Eye (tissue), 1 donor: Measurements from ENCODE around the gene NCBP2.

Source experiments
- DNase-seq: peaks from one replicate; pipeline ENCODE4 v3.0.0-alpha.2; 2015

Gene NCBP2

GRCh38 chr3:196936288-196936687 is 6.0 kb downstream of the NCBP2 start:
- DNase-seq: no peak

- DNase-seq: no peak
Observed at GRCh38 chr3:196932600-196932999, 9.7 kb downstream of the NCBP2 start.

GRCh38 chr3:196931828-196932587 is 10.3 kb downstream of the NCBP2 start:
- no peak for DNase-seq

DNA sequence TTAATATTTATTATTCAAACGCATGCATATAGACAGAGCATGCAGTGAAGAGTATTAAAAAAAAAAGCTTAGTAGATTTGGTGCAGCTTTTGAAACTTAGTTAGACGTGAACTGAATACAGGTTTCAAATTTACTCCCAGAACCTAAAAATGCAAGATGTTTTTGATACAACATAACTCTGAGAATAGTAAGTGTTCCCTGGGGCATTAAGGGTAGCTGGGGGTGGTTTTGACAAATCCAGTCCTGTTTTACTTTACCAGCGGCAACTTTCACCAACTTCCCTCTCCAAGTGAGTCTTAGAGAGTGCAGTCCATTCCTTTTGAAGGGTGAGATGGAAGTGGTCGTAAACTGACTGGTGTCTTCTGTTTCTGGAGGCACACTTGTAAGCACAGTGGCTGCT is 11.2 kb downstream of the NCBP2 start:
- no peak for DNase-seq

DNA sequence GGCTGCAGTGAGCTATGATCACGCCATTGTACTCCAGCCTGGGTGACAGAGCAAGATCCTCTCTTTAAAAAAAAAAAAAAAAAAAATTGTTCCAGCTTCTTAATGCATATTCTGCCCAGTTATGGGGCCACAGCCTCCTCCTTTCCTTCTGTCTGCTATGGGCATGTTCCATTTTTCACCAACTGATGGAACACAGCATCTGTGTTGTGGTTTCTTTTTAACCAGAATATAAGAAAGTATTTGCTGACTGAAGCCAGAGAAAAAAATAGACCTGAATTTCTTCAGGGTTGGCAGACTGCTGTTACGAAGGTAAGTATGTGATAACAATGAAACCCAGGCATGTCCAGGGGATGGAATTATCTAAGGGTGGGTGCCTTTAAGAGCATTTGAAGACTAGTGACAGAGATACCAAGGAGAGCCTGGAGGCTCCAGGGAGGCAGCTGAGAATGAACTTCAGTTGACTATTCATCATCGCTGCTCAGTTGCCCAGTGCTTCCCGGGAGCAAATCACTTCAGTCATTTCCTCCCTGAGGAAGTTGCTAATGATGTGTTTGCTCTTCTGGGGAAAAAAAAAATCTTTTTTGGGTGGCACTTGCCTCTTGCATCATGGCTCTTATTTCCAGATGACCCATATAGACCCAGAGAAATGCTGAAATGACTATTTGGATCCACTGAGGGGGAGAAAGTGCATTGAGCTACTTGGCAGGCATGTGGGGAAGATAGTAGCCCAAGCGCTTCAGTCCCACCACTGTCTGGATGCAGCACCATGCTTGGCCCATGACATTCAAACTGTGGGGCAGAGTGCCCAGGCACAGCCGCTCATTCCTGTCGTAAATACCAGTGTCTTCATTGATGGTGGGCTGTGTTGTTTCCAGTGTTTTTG is 14.5 kb downstream of the NCBP2 start:
- DNase-seq: no peak

- DNase-seq: no peak
Observed at GRCh38 chr3:196920733-196921132, 21.6 kb downstream of the NCBP2 start.

DNA sequence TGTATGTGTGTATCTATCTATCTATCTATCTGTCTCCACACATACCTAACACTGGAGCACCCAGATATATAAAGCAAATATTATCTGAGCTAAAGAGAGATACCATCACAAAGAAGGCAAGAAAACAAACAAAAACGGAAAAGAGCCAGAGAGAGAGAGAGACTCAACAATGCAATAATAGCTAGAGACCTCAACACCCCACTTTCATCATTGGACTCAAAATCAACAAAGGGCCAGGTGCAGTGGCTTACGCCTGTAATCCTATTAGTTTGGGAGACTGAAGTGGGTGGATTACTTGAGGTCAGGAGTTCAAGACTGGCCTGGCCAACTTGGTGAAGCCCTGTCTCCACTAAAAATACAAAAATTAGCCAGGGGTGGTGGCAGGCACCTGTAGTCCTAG is 23.4 kb downstream of the NCBP2 start:
- no peak for DNase-seq

DNA sequence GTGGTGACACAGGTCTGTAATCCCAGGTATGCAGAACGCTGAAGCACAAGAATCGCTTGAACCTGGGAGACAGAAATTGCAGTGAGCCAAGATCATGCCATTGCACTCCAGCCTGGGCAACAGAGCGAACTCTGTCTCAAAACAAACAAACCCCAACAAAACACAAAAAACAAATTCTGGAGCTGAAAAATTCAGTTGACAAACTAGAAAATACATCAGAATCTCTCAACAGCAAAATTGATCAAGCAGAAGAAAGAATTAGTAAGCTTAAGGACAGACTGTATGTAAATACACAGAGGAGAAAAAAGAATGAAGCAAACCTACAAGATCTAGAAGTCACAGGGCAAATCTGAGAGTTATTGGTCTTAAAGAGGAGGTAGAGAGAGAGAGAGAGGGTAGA is 25.3 kb downstream of the NCBP2 start:
- no peak for DNase-seq

GRCh38 chr3:196916221-196916620 is 26.1 kb downstream of the NCBP2 start:
- no peak for DNase-seq

DNA sequence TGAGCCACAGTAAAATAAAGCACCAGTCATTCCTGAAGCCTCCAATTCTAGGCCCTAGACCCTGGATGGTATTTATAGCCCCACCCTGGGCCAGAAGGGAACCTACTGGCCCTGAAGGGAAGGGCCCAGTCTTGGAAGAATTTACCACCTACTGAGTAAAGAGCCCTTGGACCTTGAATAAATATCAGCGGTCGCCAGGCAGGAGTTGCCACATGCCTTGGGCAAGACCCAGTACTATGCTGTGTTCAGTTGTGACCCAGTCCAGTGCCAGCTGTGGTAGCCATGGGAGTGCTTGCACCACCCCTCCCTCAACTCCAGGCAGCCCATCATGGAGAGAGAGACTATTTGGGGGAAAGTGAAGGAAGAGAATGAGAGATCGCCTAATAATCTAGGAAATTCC is 27.0 kb downstream of the NCBP2 start:
- DNase-seq: no peak

GRCh38 chr3:196914866-196915265 is 27.5 kb downstream of the NCBP2 start:
- no peak for DNase-seq

GRCh38 chr3:196903740-196904139 is 38.6 kb downstream of the NCBP2 start:
- DNase-seq: no peak

GRCh38 chr3:196902296-196902695 is 40.0 kb downstream of the NCBP2 start:
- no peak for DNase-seq

DNA sequence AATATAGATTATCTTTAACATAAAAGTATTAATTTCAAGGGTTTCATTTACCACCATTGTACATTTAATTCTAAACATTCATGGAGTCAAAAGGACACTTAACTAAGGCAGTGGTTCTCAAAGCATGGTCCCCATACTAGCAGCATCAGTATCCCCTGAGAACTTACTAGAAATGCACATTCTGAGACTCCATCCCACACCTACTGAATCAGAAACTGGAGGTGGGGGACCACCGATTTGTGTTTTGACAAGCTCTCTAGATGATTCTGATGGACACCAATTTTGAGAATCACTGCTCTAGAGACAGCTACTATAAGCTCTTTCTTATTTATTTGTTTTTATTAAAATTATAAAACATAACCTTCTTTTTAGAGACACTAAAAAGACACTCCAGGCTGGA is 40.6 kb downstream of the NCBP2 start:
- no peak for DNase-seq

DNA sequence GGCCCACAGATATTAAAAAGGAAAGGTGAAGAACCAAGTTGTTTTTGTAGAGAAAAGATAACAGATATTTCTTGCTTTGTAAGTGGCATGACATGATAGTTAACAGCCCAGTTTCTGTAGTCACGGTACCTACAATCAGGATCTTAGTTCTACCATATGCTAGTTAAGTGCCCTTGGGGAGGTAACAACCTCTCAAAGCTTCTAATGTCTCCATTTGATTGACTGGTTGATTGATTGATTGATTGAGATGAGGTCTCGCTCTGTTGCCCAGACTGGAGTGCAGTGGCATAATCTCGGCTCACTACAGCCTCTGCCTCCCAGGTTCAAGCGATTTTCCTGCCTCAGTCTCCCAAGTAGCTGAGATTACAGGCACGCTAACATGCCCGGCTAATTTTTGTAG is 46.1 kb downstream of the NCBP2 start:
- DNase-seq: no peak

GRCh38 chr3:196894557-196895295 is 47.6 kb downstream of the NCBP2 start:
- no peak for DNase-seq

DNA sequence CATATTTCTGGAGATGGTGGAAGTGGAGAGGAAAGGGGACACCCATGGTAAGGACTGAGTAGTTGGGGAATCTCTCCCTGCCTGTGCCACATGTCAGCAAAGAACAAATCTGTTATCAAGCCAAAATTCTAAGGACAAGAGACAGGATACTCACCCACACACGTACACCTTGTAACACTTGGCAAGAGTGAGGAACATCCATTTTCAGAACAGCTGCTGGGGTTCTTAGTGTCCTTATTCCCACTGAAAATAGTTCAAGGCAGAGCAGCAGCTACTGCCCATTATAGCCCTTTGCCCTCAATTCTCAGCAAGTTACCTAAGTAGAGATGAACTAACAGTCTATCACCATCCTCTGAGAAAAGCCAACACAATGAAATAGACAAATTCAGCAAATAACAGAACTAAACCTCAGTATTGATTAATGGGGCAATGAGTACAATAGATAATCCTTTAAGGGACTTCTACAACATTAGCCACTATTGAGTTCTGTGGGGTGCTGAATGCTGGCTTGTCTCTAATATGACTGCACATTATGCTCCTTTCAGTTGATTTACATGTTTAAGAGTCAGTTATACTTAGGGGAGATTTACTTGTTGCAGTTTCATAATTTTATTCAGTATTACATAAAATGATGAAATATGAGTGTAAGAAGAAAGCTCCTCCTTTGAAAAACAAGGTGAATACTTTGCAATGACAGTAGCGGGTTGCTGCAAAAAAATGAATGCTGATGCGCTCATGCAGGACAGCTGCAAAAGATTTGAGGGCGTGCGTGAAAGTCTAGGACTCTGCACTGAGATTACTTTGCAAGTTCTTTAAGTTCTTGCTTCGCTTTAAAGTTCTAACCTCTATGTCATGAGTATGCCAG is 52.3 kb downstream of the NCBP2 start:
- DNase-seq: no peak

GRCh38 chr3:196886144-196886543 is 56.2 kb downstream of the NCBP2 start:
- no peak for DNase-seq
